GM12874 (cell line): ENCODE measurements around the gene SMG6.

Experiments
- CTCF ChIP-seq: IDR thresholded peaks from 2 replicates; pipeline ENCODE4 v1.5.1; 2011; ENCODE audit warnings: low read depth, mild to moderate bottlenecking, control low read depth, low read length, moderate library complexity; ENCODE audit not compliant: insufficient read depth

Gene SMG6

GRCh38 chr17:2012499-2012898 is 291.1 kb downstream of the SMG6 start:
- no peak for TF ChIP-seq CTCF

- TF ChIP-seq CTCF = no peak
Observed at GRCh38 chr17:2011411-2012371, 291.9 kb downstream of the SMG6 start.
